ENCODE results near the gene CTIF.
A peak's percentile ranks its signal among the peaks of the same experiment; 100 is the strongest.

CTIF gene

GRCh38 chr18:48825101-48825745 is 286.4 kb downstream of the CTIF start:
- no peak for DNase-seq

GRCh38 chr18:48826271-48826670 is 287.4 kb downstream of the CTIF start:
- DNase-seq: no peak

- no peak for DNase-seq
These were observed 288.0 kb downstream of the CTIF start for GRCh38 chr18:48826806-48827205.

- no peak for DNase-seq
These were observed 288.7 kb downstream of the CTIF start for GRCh38 chr18:48827291-48828193.

GRCh38 chr18:48828194-48828545 is 289.3 kb downstream of the CTIF start:
- no peak for DNase-seq

- peak in 1 of 2 experiments; percentile 17 for DNase-seq
These were observed 290.0 kb downstream of the CTIF start for GRCh38 chr18:48828691-48829442.

GRCh38 chr18:48829443-48830149 is 290.8 kb downstream of the CTIF start:
- no peak for DNase-seq

- DNase-seq: no peak
These were observed 292.4 kb downstream of the CTIF start for GRCh38 chr18:48831113-48831759.

GRCh38 chr18:48831802-48832201 is 293.0 kb downstream of the CTIF start:
- no peak for DNase-seq

- DNase-seq: no peak
These were observed 294.3 kb downstream of the CTIF start for GRCh38 chr18:48832938-48833700.

GRCh38 chr18:48833701-48834412 is 295.0 kb downstream of the CTIF start:
- no peak for DNase-seq

- no peak for DNase-seq
These were observed 295.7 kb downstream of the CTIF start for GRCh38 chr18:48834413-48835031.

GRCh38 chr18:48835119-48835518 is 296.3 kb downstream of the CTIF start:
- no peak for DNase-seq

GRCh38 chr18:48835745-48836170 is 296.9 kb downstream of the CTIF start:
- DNase-seq: no peak

- no peak for DNase-seq
These were observed 297.5 kb downstream of the CTIF start for GRCh38 chr18:48836231-48836805.

- DNase-seq: no peak
These were observed 298.2 kb downstream of the CTIF start for GRCh38 chr18:48836806-48837615.

- DNase-seq: no peak
These were observed 298.8 kb downstream of the CTIF start for GRCh38 chr18:48837676-48838075.

GRCh38 chr18:48838166-48838775 is 299.4 kb downstream of the CTIF start:
- no peak for DNase-seq

All from NCI-H187 (cell line).